8988T (cell line): ENCODE data around the gene APOBEC3G.

Source experiments
- DNase-seq: peaks from one replicate; pipeline ENCODE4 v3.0.0; 2011

Gene APOBEC3G

DNA sequence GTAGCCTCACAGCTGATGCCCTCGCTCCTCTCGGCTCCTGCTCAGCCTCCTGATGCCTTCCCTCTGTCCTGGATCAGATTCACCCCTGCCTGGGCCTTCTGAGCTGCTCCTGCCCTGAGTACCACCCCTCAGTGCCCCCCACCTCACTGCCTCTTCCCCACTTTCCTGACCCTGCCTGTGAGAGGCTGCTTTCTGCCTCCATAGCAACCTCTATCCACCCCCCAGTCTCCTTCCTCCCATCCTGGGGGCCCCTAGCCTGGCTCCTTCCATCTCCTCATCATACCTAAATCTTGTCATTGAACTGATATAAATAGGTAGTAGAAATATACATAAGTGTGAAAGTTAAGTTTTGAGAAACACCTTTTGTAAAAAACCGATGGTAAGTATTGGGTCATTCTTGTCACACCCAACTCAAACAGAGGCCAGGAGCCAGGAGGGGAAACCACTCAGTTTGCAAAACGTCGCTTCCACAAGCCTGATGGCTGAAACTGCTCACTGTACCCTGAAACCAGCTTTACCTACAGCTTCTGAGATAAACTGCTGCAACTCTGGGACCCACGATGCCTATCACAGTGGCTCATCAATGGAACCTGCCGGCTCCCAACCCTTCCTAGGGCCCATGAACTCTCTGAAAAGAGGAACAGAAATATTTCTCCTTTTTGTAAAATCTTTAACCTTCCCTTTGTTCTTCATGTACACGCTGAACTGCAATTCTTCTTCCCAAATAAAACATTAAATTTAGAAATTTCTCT lies 15.2 kb downstream of the APOBEC3G start:
- DNase-seq = no peak

DNA sequence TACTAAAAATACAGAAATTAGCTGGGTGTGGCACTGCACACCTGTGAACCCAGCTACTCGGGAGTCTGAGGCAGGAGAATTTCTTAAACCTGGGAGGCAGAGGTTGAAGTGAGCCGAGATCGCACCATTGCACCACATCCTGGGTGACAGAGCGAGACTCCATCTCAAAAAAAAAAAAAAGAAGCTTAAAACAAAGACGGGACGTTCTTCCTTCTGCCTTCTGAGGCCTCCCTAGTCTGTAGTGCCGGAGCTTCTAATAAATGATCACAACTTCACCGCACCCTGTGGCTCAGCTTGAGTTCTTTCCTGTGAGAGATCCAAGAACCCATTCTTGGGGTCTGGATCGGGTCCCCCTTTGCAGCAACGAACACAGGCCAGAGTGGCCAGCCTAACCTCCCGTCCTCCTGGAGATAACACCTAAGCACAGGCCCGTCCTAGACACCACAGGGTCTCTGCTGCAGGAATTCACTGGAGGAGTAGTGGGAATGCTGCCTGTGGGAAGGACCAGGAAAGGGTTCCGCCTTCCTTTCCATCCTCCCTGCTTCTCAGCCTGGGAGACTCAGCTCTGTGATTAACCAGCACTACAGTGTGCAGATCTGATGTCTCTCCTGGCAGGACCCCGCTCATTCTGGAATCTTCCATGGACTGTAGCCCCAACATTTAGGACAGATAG lies 17.8 kb downstream of the APOBEC3G start:
- DNase-seq = no peak

DNA sequence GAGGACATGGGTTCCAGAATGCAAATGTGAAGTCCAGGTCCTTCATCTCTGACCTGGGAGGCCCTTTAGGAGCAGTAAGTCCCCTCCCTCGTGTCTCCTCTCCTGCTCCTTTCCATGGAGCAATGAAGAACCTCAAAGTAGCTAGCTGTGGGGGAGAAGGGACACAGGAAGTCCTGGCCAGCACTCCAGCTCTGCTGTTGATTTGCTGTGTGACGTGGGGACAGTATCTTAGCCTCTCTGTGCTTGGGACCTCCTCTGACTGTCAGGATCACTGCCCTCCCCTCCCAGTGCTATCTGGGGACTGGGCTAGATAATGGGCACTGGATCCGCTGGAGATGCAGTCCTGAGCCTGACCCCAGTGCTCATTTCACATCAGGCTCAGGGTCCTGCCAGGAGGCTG lies 18.9 kb downstream of the APOBEC3G start:
- no peak for DNase-seq

DNA sequence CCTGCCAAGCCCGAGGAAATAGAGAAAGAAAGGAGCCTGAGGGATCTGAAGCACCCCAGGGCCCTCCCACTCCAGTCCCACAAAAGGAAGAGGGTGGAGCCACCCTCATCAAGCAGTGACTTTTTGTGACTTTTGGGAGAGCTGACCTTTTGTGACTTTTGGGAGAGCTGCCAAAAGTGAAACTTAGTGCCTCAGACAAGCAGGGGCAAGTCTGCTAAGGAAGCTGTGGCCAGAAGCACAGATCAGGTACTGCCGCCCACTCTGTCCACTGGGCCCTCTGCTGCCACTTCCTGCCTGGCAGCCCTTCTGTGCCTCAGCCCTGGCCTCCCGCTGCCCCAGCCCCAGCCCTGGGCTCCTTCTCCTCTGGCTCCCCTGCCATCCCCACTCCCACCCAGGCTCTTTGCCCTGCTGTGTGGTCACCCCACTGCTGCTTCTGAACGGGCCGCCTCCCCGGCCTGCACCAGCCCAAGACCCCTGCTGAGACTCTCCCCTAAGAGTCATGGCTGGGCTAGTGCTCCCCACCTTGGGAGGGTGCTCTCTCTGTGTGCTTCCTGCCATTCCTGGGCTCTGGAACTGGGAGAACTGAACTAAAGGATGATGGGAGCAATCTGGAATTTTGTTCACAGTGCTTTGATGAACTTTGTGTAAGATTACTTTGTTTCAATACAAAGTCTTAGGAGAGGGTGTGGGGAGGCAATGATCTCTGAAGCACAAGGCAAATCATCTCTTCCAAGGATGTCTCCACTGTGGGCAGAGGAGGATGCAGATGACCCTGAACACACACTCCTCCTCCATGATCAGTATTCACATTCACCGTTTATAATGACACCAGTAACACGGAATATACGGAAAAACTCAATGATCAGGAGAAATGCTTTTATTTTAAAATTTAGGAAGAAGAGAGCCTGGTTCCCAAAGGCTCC lies 20.3 kb downstream of the APOBEC3G start, which contains the start of gene APOBEC3H:
TSS of gene APOBEC3H (plus strand) at position 147 of the 923 bp plus-strand sequence. CDS start 3,035 bp downstream, outside the sequence.
- no peak for DNase-seq

DNA sequence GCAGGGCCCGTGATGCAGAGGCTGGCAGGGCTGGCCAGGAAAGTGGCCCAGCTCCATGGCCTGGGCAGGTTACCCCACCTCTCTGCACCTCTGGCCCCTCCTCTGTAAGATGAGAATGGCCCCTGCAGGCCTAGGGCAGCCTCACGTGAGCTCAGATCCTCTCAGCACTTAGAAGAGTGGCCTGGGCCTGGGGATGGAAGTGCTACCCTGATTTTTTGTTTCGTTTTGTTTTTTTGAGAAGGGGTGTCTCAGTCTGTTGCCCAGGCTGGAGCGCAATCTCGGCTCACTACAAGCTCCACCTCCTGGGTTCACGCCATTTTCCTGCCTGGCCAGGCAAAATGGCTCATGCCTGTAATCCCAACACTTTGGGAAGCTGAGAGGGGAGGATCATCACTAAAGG lies 21.0 kb downstream of the APOBEC3G start:
- DNase-seq = no peak

DNA sequence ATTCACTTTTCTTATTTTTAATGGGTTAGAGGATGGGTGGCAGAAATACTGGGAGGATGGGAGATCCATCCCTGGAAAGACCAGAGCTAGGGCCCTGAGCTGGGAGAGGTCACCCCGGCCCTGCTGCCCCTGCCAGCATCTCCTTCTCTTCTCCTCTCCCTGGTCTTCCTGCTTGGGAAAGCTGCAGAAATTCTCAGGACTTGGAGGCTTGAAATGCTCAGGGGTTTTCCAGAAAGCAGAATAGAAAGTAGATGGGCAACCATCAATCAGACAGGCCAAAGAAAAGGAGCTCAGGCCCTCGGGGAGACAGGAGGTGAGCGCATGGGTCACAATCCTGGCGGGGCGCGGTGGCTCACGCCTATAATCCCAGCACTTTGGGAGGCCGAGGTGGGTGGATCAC lies 21.5 kb downstream of the APOBEC3G start:
- DNase-seq = no peak

DNA sequence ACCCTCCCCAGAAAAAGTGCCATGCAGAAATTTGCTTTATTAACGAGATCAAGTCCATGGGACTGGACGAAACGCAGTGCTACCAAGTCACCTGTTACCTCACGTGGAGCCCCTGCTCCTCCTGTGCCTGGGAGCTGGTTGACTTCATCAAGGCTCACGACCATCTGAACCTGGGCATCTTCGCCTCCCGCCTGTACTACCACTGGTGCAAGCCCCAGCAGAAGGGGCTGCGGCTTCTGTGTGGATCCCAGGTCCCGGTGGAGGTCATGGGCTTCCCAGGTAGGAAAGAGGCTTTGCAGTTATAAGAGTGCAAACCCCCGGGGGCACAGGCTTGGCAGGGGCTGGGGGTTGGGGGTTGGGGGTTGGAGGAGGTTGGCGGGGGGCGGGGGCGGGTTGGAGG lies 24.2 kb downstream of the APOBEC3G start:
- no peak for DNase-seq

DNA sequence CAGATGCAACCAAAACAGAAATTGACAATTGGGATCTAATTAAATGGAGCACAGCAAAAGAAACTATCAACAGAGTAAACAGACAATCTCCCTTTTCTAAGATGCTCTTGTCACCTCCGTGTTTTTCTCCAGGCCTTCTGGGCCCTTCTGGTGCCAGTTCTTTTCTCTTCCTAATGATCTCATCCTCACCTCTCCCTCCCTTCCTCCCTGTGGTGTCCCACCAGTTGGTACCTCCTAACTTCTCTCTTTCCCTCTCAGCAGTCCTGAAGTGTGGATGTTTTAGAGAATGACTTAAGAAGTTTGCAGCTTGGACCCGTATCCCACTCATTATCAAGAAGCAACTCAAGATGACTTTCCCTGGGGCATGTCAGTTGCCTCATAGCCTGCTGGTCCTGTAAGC lies 26.4 kb downstream of the APOBEC3G start:
- DNase-seq = no peak

DNA sequence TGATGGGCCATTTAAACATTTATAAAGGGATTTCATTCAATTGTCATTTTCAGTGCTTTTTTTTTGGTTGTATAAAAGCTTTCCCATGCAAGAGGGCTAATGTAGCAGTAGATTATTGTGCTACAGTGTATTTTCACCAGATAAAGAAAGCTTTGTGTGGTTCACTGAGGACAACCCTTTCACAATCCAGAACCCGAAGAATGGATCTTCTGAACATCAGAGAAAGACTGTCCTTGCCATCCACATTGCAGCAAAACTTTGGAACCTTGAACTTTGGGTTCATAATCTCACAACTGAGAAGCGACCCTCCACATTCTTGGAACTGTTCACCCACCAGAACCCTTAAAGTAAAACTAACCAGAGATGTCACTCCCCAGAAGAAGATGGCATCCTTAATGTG lies 29.3 kb downstream of the APOBEC3G start:
- no peak for DNase-seq

DNA sequence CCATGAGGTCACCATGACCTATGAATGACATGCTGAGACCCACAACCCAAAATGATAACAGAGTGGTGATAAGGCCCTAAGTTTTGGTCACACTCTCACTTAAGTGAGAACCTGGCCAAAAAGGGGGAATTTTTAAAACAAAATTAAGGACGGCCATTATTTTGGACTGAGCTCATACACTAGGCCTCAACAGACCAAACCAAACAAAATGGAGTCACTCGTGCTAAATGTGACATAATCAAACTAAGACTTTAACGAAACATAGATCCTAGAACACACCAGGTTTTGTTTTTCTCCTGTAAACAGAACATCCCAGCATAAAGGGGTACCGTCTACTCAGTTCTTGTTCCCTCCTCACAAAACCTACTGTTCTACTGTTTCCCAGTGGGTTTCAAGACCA lies 31.4 kb downstream of the APOBEC3G start:
- DNase-seq = no peak

DNA sequence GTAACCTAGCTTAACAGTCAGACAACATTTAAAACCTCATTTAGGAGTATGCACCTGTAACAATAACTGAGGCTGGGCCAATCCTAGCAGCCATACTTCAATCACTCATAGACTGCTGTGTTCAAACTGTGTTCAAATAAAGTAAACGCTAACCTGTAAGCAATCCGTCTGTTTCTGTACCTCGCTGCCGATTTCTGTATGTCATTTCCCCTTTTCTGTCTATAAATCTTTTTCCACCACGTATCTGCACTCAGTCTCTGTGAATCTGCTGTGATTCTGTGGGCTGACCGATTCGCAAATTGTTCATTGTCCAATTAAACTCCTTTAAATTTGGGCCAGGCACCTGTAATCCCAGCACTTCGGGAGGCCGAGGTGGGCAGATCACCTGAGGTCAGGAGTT lies 32.3 kb downstream of the APOBEC3G start:
- no peak for DNase-seq

DNA sequence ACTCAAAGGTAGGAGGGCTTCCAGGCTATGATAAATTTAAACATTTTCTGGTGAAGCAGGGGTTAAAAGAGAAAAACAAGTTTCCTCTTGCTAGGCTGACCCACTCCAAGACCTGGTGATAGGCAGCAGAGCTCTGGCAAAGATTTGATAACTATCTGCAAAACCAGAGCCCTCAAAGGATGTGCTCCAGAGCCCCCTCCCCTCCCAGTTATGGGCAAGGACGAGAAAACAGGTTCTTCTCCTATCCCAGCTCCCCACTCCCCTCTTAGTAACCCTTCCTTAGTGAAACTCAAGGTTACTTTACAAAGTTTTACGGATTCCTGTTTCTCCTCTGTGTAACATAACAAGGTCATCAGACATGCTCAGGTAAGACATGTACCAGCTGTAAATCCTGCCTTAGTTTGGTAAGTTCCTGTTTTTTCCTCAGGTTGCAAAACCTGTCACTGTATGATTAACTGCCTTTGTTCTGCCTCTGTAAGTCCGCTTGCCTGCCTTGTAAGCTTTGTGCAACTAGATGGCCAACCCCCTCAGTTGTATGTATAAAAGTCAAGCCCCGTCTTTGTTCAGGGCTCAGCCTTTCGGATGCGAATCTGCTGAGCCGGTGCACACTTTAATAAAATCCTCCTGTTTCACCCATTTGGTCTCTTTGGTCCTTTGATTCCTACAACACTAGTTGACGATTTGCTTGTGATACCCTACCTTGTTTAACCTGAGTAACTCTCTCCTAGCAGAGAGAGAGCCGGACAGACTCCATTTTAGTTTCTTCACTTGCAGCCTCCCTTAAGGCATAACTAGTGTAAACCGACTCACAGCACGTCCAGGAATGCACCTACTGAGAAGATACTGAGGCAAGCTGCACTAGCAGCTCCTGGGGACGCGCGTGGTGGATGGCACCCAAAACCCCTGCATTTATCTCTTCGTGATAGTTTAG lies 33.8 kb downstream of the APOBEC3G start:
- no peak for DNase-seq

DNA sequence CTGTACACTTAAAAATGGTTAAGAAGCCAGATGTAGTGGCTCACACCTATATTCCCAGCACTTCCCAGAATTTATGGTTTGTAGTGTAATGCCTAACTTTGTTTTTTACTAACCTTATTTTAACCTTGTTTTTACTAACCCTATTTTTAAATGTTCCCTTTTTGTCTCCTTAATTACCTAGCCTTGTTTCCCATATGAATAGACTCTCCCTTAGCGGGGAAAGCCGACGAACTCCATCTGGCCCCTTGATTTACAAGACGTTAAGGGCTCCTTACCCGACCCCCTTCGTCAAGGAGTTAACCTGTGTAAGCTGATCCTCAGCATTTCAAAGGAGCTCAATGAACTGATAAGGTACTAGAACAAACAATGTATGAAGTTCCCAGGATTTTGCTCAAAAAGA lies 37.0 kb downstream of the APOBEC3G start:
- no peak for DNase-seq

DNA sequence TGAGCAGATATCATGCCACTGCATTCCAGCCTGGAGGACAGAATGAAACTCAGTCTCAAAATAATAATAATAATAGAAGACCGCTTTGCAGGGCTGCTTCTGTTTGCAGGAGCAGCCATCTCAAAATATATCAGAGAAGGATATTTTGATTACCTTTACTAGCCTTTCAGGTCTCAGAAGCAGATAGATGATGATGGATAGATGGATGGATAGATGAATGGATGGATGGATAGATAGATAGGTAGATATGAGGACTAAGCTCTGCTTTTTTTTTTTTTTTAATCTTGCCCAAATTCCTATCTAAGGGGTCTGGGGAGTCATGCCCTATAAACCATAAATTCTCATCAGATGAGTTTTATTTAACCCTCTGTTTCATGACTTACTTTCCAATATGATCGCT lies 38.5 kb downstream of the APOBEC3G start:
- DNase-seq = no peak

DNA sequence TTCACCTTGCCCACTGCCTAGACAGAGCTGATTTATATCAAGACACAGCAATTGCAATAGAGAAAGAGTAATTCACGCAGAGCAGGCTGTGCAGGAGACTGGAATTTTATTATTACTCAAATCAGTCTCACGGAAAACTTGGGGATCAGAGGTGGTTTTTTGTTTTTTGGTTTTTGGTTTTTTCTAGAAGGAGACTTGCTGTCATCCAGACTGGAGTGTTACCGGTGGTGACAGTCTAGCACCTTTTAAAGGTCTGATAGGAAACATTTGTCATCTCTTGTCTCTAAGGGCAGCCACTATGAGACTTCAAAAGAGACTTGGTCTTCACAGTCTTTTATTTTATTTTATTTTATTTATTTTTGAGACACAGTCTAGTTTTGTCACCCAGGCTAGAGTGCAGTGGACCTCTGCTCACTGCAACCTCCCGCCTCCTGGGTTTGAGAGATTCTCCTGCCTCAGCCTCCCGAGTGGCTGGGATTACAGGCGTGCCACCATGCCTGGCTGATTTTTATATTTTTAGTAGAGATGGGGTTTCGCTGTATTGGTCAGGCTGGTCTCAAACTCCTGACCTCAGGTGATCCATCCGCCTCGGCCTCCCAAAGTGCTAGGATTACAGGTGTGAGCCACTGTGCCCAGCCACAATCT lies 39.0 kb downstream of the APOBEC3G start:
- DNase-seq = no peak

DNA sequence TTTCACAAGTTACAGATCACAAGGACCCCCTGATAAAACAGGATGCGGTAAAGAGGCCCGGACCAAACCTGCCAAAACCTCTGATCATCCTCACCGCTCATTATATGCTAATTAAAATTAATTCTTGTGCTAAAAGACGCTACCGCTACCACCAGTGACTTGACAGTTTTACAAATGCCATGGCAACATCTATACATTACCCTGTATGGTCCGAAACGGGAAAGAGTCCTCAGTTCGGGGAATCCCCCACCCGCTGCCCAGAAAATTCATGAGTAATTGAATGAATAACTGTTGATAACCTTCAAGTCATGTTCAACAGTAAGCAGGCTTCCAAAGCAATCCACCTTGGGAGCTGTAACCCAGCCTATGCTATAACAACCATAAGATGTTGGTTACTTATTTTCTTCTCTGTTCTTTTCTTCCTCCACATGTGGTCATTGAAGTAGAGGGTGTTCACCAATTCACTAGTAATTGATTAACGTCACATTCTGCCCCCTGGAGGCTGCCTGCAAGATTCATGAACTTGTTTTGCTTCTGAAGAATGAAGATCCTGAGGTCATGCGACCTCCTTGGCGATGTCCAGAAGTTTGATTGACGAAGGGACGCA lies 40.6 kb downstream of the APOBEC3G start:
- DNase-seq = no peak

DNA sequence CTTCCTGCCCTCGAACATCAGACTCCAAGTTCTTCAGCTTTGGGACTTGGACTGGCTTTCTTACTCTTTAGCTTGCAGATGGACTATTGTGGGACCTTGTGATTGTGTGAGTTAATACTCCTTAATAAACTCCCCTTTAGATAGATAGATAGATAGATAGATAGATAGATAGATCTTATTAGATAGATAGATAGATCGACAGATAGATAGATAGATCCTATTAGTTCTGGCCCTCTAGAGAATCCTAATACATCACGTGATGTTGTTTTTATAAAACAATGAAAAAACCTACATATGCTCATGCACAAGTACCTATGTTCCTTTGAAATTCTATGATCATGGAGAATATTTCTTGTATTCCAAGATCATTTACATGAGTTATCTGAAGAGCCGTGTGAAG lies 43.9 kb downstream of the APOBEC3G start:
- DNase-seq = no peak

DNA sequence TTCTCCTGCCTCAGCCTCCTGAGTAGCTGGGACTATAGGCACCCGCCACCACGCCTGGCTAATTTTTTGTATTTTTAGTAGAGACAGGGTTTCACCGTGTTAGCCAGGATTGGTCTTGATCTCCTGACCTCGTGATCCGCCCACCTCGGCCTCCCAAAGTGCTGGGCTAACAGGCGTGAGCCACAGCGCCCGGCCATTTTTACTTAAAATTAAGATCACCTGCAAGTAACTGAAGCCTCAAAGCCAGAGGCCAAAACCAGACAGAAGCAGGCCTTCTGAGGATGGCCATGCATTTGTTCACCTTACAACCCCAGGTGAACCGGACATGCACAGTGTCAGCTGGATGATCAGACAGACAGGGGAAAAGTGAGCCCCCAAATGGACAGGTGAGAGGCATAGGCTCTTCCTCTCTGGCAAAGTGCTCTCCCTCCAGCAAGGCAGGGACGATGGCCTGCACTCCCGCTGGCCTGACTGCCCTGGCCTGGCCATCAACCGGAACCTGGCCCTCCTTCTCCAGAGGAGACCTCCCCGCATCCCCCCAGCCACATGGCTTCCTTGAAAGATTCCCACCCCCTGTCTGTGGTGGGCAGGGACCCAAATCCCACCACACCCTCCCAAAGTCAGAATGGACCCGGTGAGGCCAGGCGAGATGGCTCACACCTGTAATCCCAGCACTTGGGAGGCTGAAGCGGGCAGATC lies 45.8 kb downstream of the APOBEC3G start:
- DNase-seq = no peak

DNA sequence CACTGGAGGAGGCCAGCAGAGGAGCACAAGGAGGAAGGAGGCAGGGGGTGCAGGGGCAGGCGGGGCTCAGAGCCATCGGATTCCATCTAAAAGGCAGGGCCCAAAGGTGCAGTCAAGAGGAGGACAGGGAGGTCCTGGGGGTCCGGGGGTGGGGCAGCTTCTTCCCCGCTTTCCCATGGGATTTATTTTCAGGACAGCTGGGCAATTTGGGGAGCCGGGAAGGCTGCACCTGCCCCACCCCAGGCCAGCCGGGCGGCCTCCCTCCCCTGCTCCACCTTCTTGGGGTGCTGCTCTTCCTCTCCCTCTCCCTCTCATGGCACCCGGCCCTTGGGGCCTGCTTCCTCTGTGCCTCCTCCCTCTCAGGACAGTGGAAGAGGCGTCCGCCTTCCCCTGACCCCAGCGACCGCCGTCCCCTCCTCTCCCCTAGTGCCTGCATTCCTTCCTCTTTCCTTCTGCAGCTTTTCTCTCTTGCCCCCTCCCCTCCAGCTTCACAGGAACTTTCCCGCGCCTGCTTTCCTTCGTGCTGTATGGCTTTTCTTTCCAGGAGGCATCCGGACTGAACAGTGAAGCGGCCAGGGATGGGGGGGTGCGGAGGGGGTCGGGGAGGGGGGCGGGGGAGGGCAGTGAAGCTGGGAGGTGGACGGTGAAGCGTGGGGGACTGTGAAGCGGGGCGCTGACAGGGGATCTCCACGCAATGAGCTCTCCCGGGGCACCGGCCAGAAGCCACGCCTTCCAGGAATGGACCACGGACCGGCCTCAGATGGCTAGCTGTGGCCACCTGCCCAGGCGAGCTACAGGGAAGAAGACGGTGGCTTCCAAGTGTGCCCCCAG lies 46.9 kb downstream of the APOBEC3G start:
- no peak for DNase-seq

DNA sequence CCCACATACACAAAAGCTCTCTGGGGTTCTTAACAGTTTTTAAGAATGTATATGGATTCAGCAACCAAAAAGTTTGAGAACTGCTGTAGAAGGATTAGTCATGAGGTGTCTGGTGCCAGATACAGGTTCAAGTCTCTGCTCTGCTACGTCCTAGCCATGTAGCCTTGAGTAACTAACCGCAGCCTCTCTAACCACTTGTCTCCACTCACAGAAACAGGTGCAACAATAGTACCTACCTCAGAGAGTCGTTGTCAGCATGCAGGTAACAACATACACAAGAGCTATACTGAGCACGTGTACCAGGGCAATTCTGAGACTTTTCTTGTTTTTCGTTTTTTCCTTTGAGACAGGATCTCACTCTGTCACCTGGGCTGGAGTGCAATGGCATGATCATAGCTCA lies 48.5 kb downstream of the APOBEC3G start:
- no peak for DNase-seq
